GM12801 (cell line): ENCODE results near the gene TOGARAM2.

Experiments used
- CTCF ChIP-seq: IDR thresholded peaks from one replicate; pipeline ENCODE4 v1.5.1; 2011; ENCODE audit warnings: control low read depth; ENCODE audit not compliant: insufficient read length; ENCODE audit errors: extremely low read depth

Gene TOGARAM2

GRCh38 chr2:29064746-29065067 is 83.6 kb downstream of the TOGARAM2 start:
- no peak for TF ChIP-seq CTCF

- TF ChIP-seq CTCF, result no peak
These were observed 84.1 kb downstream of the TOGARAM2 start for GRCh38 chr2:29065068-29065811.

GRCh38 chr2:29066271-29066860 is 85.3 kb downstream of the TOGARAM2 start:
- no peak for TF ChIP-seq CTCF

GRCh38 chr2:29066997-29067605 is 86.0 kb downstream of the TOGARAM2 start:
- no peak for TF ChIP-seq CTCF

- no peak for TF ChIP-seq CTCF
These were observed 87.4 kb downstream of the TOGARAM2 start for GRCh38 chr2:29068513-29068912.

GRCh38 chr2:29070526-29070925 is 89.4 kb downstream of the TOGARAM2 start:
- TF ChIP-seq CTCF, result no peak

GRCh38 chr2:29071032-29071975 is 90.2 kb downstream of the TOGARAM2 start:
- TF ChIP-seq CTCF, result no peak
